Bone marrow (tissue), 2 donors: Measurements from ENCODE around the gene DUS2.
A peak's percentile ranks its signal among the peaks of the same experiment; 100 is the strongest.

Source experiments
- DNase-seq, 2 donors: peaks; one replicate each; lab custom pipeline; 2025; lab: John Stamatoyannopoulos, UW

Gene DUS2

DNA sequence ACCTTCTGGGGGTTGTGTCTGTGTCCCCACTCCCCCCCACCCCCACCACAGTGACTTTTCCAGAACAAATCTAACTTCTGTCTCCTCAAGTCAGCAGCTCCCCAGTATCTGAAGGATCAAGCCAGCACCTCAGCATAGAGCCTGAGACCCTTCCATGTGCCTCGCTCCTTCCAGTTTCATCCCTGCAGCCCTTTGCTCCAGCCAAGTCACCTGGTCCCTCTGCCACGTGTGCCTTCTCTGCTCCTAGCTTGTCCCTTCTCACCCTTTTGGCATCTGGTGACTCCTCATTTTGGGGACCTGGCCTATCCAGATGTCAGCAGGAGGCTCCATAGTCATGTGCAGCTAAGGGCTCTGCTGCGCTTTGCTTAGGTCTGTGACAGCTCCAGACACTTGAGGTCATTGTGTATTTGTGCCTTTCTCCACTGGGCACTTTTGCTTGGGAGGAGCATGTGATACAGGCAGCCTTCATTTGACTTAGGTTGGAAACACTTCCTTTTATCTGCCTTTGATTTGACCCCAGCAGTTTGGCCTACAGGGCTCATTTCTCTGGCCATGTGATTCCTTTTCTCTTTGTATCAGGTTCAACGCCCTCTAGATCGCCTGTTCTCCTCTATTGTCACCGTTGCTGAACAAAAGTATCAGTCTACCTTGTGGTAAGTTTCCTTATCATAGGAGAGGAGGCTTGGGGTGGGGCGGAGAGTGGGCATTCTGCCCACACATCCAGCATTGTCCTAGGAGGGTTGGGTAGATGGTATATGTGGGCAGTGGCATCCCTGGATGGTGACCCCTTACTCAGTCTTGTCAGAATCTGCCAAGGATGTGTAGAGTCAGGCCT lies 55.0 kb downstream of the DUS2 start:
- DNase-seq = no peak

DNA sequence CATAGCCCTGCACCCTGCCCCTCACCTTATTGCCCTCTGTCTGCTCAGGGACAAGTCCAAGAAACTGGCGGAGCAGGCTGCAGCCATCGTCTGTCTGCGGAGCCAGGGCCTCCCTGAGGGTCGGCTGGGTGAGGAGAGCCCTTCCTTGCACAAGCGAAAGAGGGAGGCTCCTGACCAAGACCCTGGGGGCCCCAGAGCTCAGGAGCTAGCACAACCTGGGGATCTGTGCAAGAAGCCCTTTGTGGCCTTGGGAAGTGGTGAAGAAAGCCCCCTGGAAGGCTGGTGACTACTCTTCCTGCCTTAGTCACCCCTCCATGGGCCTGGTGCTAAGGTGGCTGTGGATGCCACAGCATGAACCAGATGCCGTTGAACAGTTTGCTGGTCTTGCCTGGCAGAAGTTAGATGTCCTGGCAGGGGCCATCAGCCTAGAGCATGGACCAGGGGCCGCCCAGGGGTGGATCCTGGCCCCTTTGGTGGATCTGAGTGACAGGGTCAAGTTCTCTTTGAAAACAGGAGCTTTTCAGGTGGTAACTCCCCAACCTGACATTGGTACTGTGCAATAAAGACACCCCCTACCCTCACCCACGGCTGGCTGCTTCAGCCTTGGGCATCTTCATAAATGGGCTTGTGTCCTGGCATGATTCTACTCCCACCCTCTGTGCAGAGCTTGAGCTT lies 55.8 kb downstream of the DUS2 start:
- no peak for DNase-seq

DNA sequence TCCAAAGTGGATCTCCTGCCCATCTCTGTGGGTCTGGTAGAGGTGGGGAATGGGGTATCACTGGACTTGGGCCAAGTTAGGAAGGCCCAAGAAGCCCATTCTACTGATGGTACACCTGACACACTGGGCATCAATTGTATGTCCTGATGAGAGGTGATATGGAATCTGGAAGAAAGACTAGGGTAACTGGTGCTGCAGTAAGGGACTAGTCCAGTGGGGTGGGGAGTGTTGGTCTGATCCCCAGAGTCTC lies 56.2 kb downstream of the DUS2 start:
- DNase-seq = no peak

DNA sequence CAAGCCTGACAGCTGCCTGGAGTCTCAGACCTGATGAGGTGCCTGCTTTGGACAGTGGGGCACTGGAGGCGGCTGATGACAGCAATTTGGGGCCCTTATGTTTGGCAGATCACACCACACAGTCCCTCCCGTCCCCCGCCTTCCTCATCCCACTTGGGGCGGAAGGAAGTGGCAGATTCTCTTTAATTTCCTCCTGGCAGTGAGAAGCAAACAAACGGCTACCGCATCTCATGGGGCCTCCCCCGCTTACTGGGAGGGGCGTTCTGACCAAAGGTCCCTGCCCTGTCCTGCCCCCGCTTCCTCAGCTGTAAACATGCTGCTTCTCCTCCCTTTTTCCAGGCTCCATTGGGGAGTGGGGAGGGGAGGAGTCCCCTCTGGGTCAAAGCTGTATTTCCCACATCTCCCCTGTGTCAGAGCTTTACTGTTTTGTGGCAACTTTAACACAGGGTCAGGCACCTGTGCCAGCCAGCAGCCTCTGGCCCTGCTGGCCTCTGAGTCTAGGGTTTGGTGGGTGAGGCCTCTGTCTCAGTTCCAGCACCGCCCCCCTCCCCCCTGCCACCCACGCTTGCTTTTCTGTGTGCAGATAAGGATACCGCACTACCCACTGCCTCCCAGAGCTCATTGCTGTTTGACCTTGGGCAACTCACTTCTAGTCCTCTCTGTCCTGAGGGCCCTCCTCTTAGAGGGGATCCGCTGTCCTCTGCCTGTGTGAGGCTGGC lies 56.7 kb downstream of the DUS2 start:
- peak; percentile 25 to 92 for DNase-seq

DNA sequence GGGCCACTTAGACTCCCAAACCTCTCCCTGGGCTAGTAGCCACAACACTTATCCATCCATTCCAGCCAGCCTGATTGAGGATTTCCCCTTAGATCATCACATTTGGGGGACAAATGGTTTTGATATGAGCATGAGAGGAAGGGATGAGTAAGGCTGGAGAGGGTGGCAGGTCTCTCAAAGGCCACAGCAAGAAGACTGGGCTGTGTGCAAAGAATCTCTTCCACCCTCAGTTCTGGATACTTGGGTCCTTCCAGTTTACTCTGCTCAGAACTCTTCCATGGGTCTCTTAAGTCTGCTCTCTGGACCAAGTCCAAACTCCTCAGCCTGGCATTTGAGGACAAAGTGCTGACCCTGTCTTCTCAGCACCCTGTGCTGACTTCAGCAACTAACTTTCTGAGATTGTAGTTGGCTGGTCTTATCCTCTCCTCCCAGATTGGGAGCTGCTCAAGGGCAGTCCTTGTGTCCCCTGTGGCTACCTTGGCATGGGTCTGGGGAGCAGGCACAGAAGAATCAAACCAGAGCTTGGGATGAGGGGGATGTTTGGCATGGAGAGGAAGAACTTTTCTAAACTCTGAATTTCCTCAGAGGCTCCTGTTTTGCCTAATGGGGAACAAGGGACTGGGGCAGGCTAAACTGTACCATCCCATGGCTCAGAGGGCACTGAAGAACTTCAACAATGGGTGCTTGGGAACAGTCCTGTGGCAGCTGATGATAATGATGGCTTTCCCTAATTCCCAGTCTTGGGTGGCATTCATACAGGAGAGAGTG lies 59.0 kb downstream of the DUS2 start:
- DNase-seq = no peak

DNA sequence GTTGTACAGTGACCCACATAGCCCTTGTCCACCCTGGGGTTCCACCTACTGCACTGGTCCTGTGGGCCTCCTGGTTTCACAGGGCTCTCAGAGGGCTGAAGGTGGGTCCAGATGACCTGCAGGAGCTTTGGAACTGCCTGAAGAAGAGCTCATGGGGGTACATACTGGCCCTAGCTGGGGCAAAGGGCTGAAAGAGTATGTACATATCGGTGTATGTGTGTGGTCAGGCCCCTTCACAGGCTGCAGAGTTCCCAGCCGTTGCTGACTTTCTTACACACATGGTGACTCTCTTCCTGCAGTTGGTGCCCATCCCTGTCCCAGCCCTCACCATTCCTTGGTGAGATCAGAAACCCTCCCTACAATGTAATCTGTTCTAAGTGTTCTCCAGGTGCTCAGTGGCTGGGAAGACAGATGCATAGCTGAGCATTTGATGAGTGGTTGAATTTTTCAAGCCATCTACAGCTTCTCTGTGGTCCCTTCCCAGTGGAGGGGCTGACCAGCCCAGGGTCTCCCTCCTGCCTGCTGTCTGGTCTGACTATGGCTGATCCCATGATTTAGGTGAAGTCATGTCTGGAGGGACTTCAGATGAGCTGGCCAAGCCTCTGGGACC lies 59.6 kb downstream of the DUS2 start:
- no peak for DNase-seq

DNA sequence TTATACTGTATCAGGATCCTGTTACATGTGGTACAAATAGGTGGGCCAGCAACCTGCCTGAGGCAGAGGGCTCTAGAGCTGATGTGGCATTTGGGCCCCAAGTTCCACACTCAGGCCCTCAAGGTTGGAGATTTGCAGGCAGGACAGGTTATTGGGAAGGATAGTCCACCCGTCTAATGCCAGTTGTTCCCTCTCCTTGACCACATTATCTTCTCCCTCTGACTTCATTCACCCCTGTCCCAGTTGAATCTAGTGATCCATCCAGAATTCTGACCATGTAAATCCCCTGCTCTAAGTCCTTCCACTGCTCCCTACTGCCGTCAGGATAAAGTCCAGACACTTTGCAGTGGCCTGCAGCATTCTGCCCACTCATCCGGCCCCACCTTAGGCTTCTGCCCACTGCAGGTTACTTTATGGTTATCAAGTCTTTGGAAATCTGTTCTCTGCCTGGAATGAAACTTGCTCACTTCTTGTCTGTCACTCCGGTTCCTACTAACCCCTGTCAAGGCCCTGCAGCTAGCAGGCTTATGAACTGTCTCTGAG lies 60.2 kb downstream of the DUS2 start:
- DNase-seq = no peak

DNA sequence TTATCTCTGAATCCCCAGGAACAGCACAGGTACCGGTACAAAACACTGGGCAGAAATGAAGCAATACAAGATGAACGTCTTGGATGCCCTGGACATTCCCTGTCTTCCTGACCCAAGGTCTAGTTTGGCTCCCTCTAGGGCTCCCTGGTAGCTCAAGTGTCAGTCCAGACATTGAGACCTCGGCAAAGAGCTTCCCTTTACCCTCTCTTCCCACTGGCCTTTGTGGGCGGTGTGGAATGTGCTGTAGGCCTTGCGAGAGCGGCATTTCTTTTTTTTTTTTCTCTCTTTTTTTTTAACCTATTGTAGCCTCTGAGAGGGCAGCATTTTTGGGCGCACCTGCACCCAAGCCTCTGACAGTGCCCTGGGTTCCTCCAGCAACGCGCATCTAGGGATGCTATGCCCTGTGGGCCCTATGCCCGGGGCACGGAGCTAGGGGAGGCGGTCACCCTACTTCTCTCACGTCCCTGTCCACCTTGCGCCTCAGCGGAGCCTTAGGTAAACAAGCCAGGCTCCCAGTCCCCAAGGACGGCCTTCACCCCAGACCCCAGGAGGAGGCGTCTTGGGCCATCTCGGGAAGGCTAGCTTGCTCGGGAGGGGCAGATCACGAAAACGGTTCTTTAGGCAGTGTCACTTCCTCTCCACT lies 60.9 kb downstream of the DUS2 start:
- DNase-seq = no peak

DNA sequence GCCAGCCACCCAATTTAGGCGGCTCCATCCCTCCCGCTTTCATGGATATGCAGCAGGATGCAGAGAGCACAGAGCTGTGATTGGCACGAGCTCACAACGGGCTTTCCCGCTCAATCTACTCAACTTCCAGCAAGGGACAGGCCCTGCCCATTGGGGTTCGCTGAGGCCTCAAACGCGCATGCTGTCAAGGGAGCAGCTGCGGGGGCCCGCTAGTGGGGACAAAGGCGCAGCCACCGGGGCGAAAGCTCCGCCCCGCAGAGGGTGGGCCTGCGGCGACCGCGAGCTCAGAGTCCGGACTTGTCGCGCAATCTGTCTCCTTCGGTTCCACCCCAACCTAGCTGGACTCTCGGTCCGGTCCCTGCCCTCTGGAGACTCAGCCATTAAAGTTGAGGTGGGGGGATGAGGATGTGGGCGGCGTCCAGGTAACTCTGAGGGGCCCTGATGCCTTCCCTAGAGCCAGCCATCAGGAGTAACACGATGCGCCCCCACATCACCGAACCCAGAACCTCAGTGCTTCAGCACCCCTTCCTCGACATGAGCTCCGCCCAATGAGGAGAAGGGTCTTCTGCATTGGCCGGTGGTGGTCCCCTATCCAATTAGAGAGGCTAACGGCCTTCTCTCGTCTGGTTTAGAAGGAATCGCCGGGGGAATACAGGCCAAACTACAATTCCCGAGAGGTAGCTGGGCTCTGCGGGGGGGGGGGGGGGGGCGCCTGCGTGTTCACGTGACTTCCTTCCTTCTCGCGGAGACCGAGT lies 61.6 kb downstream of the DUS2 start:
- peak; percentile 95 to 96 for DNase-seq

DNA sequence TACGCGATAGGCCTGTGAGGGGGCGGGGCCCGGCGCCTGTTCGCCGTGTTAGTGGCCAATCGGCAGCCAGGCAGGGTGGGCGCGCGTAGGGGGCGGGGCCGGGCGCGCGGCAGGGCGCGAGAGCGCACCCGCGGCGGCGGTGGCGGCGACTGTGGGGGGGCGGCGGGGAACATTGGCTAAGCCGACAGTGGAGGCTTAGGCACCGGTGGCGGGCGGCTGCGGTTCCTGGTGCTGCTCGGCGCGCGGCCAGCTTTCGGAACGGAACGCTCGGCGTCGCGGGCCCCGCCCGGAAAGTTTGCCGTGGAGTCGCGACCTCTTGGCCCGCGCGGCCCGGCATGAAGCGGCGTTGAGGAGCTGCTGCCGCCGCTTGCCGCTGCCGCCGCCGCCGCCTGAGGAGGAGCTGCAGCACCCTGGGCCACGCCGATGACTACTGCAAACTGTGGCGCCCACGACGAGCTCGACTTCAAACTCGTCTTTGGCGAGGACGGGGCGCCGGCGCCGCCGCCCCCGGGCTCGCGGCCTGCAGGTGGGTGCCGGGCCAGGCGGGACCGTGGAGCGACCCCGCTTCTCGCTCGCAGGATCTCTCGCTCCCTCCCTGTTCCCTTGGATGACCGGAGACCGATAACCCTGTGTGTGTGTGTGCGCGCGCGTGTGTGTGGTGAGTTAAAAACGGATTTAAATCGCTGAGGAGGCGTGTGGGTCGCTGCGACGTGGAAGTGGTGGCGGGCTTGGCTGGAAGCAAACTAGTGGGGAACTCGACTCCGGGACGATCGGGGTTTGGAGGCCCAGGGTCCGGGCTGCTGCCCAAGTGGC lies 62.4 kb downstream of the DUS2 start, which contains the start of gene NFATC3:
Gene NFATC3, plus strand, starts transcription at position 112 of the 813 bp plus-strand sequence. Its CDS starts 312 bp downstream, at position 424.
- DNase-seq = peak; percentile 38 to 96

DNA sequence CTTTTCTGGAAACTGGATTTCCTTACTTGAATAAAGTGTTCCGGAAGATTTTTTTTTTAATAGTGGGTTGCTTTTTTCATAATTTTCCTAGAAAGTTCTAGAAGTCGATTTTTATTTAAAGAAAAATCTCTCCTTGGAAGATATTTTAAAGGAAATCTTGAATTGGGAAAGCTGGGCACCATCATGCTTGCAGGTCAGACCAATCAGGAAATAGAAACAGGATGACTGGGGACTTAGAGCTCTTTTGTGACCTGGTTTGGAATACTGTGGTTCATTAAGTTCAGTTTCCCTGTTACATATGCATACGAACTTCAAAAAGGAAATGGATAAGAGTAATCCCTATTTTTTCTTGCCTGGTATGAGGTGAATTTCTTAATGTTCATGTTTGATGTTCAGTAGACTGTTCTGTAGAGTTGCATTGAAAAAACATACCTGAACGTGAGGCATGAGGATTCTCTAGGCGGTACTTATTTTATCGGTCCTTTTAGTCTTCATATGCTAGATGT lies 63.3 kb downstream of the DUS2 start:
- no peak for DNase-seq

DNA sequence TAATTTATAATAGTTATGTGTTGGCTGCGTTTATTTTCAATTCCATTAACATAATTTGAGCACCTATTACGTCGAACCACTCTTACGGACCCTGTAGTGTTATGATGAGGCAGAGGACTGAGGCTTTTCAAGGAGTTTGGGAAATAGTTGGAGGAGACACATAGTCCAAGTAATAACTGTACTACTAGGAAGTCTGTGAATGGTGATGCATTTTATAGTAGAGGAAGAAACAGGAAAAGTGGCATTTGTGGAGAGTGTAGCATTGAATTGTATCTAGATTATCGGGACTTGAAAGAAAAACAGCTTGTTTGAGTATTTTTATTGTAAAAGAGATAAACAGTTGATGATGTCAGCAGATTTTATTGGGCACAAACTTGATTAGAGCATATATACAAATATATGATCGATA lies 63.8 kb downstream of the DUS2 start:
- DNase-seq = no peak

DNA sequence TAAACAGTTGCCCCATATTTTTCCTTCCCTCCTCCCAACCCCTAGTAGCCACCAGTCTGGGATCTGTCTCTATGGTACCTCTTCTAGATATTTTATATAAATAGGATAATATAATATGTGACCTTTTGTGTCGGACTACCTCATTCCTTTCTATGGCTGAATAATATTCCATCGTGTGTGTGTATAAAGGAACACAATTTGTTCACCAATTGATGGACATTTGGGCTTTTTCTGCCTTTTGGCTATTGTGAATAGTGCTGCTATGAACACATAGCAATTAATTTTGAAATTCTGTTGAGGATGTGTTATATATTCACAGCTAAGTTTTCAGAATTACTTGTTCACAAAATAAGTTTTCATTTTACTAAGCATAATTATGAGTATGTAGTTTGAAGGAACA lies 64.6 kb downstream of the DUS2 start:
- DNase-seq = no peak

DNA sequence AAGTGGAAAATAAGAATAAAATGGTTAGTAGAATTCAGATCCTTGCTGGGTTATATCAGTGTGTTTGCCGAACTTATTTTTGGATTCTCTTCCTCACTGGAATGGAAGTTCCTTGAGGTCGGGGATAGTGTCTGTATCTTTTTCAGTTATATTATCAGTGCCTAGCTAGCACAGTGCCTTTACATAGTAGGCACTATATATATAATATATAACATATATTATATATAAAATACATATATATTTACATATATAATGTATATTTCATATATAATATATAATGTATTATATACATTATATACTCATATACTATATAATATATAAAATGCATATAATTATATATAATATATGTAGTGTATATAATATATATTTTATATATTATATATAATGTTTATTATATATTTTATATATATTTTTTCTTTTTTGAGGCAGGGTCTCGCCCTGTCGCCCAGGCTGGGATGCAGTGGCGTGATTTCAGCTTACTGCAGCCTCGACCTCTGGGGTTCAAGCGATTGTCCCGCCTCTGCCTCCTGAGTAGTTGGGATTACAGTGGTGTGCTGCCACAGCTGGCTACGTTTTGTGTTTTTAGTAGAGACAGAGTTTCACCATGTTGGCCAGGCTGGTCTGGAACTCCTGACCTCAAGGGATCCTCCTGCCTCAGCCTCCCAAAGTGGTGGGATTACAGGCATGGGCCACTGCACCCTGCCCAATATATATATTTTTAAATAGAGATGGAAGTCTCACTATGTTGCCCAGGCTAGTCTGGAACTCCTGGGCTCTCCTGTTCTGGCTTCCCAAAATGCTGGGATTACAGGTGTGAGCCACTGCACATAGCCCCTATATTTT lies 65.3 kb downstream of the DUS2 start:
- no peak for DNase-seq

DNA sequence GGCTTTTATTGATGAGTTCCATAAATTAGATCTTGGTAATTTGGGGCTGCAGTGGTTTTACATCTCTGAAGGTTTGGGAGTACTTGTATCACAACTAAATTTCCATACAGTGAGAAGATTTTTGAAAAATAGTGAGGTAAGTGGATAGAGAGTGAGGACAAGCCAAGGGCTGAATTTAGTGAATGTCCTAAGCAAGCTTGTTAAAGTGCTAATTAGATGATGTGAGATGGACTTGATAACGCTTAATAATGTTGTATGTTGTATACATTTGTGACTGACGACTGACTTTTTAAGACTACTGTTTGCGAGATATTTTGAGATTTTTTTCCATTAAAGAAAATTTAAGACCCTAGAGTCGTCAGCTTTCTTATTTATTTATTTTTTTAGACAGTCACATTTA lies 66.0 kb downstream of the DUS2 start:
- no peak for DNase-seq

DNA sequence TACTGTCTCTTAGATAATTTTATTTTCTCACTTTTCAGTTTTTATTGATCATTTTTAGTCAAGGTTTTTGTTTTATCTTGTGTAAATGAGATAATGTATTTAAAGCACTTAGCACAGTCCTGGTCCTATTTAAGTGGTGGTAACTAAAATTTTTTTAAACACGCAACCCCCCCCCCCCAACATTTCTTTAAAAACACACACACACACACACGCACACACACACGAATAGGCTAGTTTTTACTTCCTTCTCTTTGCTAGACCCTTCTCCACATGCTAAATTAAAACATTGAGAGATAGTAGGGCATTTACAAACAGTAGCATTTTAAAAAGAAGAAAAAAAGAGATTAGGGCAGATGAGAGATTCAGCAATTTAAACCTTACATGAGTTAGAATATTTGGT lies 67.0 kb downstream of the DUS2 start:
- DNase-seq = peak in 1 of 2 donors; percentile 46

DNA sequence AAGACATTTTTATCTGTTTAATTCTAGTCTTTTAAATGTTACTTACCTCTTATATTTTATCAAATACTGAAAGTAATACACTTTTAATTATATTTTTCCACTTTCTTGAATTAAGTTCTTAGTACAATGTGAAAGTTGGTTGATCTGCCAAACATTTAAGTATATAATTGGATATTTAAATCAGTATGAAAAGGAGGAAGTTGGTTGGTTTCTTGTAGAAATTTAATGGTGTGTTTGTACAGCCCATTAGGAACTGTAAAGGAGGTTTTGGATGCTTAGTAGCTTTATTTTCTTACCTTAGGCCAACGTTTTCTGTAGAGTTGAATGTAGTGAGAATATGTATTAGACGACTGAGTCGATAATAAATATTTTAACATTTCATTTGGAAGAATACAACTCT lies 67.4 kb downstream of the DUS2 start:
- peak in 1 of 2 donors; percentile 31 for DNase-seq
